HL-60 (cell line): Measurements from ENCODE around the gene CCDC9.
"Not testable (repeated sequence)": the region's sequence is repeated elsewhere in the genome, so short reads cannot be mapped to it uniquely, and the experiment has no call there.

Experiments used
- DNase-seq, 2 experiments: peaks; one replicate each; pipeline ENCODE4 v3.0.0-alpha.2; 2010 to 2020; ENCODE audit warnings: low read depth in 1 of 2, low spot score in 1 of 2
- H3K27ac ChIP-seq: fragments of 250-450 bp; sonication (Bioruptor Pico); replicated peaks from 2 replicates; pipeline ENCODE4 v1.5.1; 2020; ENCODE audit warnings: mild to moderate bottlenecking, moderate library complexity
- H3K27me3 ChIP-seq: fragments of 250-450 bp; sonication (Bioruptor Pico); 2 replicates; pipeline ENCODE4 v1.5.1; 2021; ENCODE audit warnings: mild to moderate bottlenecking, moderate library complexity; ENCODE audit not compliant: insufficient read depth, poor library complexity, severe bottlenecking
- H3K4me3 ChIP-seq: replicated peaks from 2 replicates; pipeline ENCODE4 v1.5.1; 2011; ENCODE audit warnings: mild to moderate bottlenecking, control low read depth, low read length; ENCODE audit not compliant: insufficient read depth
- CTCF ChIP-seq: IDR thresholded peaks from one replicate; pipeline ENCODE4 v1.5.1; 2011; ENCODE audit warnings: low read length, control low read depth, inconsistent platforms; ENCODE audit not compliant: insufficient read depth
- GABPA ChIP-seq: IDR thresholded peaks from 2 replicates; pipeline ENCODE4 v1.6.1; 2012; ENCODE audit warnings: low read depth
- POLR2AphosphoS5 ChIP-seq: IDR thresholded peaks from 2 replicates; pipeline ENCODE4 v1.6.1; 2012; ENCODE audit warnings: low read depth
- REST ChIP-seq: IDR thresholded peaks from 2 replicates; pipeline ENCODE4 v1.6.1; 2012; ENCODE audit warnings: low read depth; ENCODE audit not compliant: insufficient replicate concordance
- SPI1 ChIP-seq: IDR thresholded peaks from 2 replicates; pipeline ENCODE4 v1.6.1; 2012; ENCODE audit warnings: low read depth, mild to moderate bottlenecking, borderline replicate concordance

CCDC9 gene

GRCh38 chr19:47258895-47259555 lies 2.7 kb downstream of the CCDC9 start:
- H3K27ac ChIP-seq, result no peak overlapping the region

GRCh38 chr19:47260476-47260875 lies 4.2 kb downstream of the CCDC9 start:
- no peak for DNase-seq
- Histone ChIP-seq H3K4me3 (no peak overlapping the region), H3K27ac (no peak overlapping the region), H3K27me3 (no peaks in the 10 kb centered on the region)
- TF ChIP-seq SPI1, result no peak
- no peak for TF ChIP-seq POLR2AphosphoS5
- no peak for TF ChIP-seq GABPA
- no peak for TF ChIP-seq REST
- TF ChIP-seq CTCF, result no peak

More at GRCh38 chr19:47258895-47259555, 2.7 kb downstream of the CCDC9 start:
- Histone ChIP-seq H3K27me3 (no peaks in the 10 kb centered on the region), H3K4me3 (no peak overlapping the region)
- no peak for TF ChIP-seq POLR2AphosphoS5
- no peak for TF ChIP-seq SPI1
- no peak for TF ChIP-seq GABPA
- TF ChIP-seq REST, result no peak
- TF ChIP-seq CTCF, result no peak
- no peak for DNase-seq

- not testable (repeated sequence) for H3K4me3 ChIP-seq, H3K27me3 ChIP-seq
- TF ChIP-seq SPI1 (peak; percentile 75; the same call in 1 of the 2 replicates), POLR2AphosphoS5 (peak; percentile 96)
- peak; percentile 85 to 93 for DNase-seq
- peak overlapping the region; percentile 56 for H3K27ac ChIP-seq
Observed at GRCh38 chr19:47261946-47262793, 5.8 kb downstream of the CCDC9 start.

- Histone ChIP-seq H3K27ac (no peak overlapping the region), H3K27me3 (no peaks in the 10 kb centered on the region), H3K4me3 (no peak overlapping the region)
- TF ChIP-seq POLR2AphosphoS5 (no peak), REST (no peak), SPI1 (no peak), CTCF (no peak), GABPA (no peak)
- DNase-seq, result no peak
Observed at GRCh38 chr19:47264629-47265028, 8.3 kb downstream of the CCDC9 start.
